ENCODE data around the gene TNK2.
"Not testable (repeated sequence)": the region's sequence is repeated elsewhere in the genome, so short reads cannot be mapped to it uniquely, and the experiment has no call there.

The TNK2 gene

GRCh38 chr3:195873281-195873887 is 35.0 kb downstream of the TNK2 start:
- no peak for DNase-seq (ENCODE audit: low read depth)
- H3K4me3 ChIP-seq (ENCODE audit: low read depth, low read length), result no peak overlapping the region

DNA sequence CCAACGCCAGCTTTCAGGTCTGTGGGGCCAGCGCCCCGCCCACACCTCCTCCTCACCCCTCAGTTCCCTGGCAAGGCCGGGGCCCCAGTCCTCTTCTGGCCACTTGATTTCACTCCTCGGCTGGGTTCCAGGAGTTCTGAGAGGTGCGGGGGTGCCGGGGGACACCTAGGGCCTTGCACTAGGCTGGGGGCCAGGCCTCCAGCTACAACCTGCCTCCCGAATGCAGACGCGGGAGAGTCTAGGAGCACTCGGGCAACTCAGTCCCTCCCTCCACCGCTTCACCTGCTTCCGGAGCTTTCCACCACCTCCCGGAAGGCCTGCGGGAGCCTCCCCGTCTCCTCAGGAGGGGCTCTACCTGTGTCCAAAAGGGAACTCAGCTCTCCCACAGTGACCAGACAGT is 35.6 kb downstream of the TNK2 start:
- H3K4me3 ChIP-seq (ENCODE audit: low read depth, low read length), result no peak overlapping the region
- no peak for DNase-seq (ENCODE audit: low read depth)
- TF ChIP-seq CTCF (conservative IDR thresholded peaks at IDR 0.05; ENCODE audit: low read depth, low read length), result no peak

More at GRCh38 chr3:195873281-195873887, 35.0 kb downstream of the TNK2 start:
- TF ChIP-seq CTCF (conservative IDR thresholded peaks at IDR 0.05; ENCODE audit: low read depth, low read length), result no peak

GRCh38 chr3:195872097-195872496 is 36.3 kb downstream of the TNK2 start:
- TF ChIP-seq CTCF (conservative IDR thresholded peaks at IDR 0.05; ENCODE audit: low read depth, low read length), result no peak
- no peak for DNase-seq (ENCODE audit: low read depth)
- no peak overlapping the region for H3K4me3 ChIP-seq (ENCODE audit: low read depth, low read length)

DNA sequence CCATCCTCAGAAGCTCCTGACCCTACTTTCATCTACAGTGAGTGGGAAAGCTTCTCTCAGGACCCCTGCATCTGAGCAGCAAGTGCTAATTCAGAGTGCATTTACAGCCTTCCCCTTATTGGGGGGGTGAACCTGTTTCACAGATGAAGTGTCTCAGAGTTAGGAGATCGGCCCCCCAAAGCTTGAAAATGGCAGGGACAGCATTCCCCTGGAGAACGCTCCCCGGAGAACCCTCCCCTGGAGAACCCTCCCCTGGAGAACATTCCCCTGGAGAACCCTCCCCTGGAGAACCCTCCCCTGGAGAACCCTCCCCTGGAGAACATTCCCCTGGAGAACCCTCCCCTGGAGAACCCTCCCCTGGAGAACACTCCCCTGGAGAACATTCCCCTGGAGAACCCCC is 36.7 kb downstream of the TNK2 start:
- H3K4me3 ChIP-seq (ENCODE audit: low read depth, low read length), result not testable (repeated sequence)

DNA sequence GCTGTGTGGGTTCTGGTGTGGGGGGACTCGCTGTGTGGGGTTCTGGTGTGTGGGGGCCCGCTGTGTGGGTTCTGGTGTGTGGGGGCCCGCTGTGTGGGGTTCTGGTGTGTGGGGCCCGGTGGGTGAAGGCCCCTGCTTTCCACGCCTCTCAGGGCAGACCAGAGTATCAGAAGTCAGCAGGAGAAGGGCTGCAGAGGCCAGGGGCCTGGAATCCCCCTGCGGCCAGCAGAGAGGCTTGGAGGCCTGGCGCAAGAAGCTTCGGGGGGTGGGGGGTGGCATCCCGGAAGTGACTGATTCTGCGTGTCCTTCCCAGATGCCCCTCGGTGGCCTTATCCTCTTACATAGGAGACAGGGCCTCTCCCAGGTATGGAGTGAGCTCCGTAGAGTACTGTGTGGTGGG is 37.4 kb downstream of the TNK2 start:
- DNase-seq (ENCODE audit: low read depth), result no peak
- TF ChIP-seq CTCF (conservative IDR thresholded peaks at IDR 0.05; ENCODE audit: low read depth, low read length), result no peak

More for the DNA sequence above, 36.7 kb downstream of the TNK2 start:
- not testable (repeated sequence) for DNase-seq (ENCODE audit: low read depth)

GRCh38 chr3:195870442-195870841 is 37.9 kb downstream of the TNK2 start:
- TF ChIP-seq CTCF (conservative IDR thresholded peaks at IDR 0.05; ENCODE audit: low read depth, low read length), result no peak
- H3K4me3 ChIP-seq (ENCODE audit: low read depth, low read length), result no peak overlapping the region
- no peak for DNase-seq (ENCODE audit: low read depth)

More for the DNA sequence above, 37.4 kb downstream of the TNK2 start:
- no peak overlapping the region for H3K4me3 ChIP-seq (ENCODE audit: low read depth, low read length)

DNA sequence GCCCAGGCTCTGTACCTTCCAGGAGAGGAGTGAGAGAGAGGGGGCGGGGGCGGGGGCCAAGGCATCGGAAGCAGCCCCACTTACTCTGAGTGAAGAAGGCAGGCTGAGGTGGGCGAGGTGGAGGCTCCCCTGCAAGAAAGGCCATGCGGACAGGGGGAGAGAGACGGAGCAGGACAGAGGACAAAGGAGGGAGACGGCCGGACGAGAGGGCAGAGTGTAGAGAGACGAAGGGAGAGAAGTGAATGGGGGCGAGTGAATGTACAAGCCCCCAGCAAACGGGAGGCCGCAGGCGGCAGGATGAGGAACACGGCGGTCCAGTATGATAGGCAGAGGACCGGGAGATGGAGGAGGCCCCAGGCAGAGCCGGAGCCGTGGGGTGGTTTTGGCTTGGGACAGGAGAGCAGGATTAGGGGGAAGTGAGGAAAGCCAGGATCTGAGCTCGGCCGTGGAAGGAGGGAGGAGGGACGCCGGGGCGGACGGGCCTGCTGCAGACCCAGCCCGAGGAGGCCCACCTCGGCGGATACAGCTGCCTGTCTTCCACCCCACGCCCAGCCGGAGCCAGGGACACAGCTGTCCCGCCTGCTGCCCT is 38.8 kb downstream of the TNK2 start:
- no peak for TF ChIP-seq CTCF (conservative IDR thresholded peaks at IDR 0.05; ENCODE audit: low read depth, low read length)
- no peak for DNase-seq (ENCODE audit: low read depth)
- H3K4me3 ChIP-seq (ENCODE audit: low read depth, low read length), result no peak overlapping the region
